Progenitor cell of endocrine pancreas (in vitro differentiated cells): Measurements from ENCODE around the gene NFIB. TPM values are rescaled to one million over a fixed set of nuclear protein-coding genes. Genes with fewer than 3 reads are reported as not detected.

Source experiments
- DNase-seq: peaks from one replicate; pipeline ENCODE4 v3.0.0; 2021; ENCODE audit warnings: low spot score; ENCODE audit not compliant: unreplicated experiment
- H3K27ac Mint-ChIP-seq: 2 replicates; pipeline ENCODE4 v1.8.0; 2021; ENCODE audit warnings: mild to moderate bottlenecking, moderate library complexity, mixed read lengths
- H3K27me3 Mint-ChIP-seq: 2 replicates; pipeline ENCODE4 v1.8.0; 2021; ENCODE audit warnings: mixed read lengths
- H3K36me3 Mint-ChIP-seq: 2 replicates; pipeline ENCODE4 v1.8.0; 2022; ENCODE audit warnings: mixed read lengths; ENCODE audit not compliant: insufficient read depth
- H3K4me1 Mint-ChIP-seq: 2 replicates; pipeline ENCODE4 v1.8.0; 2021; ENCODE audit warnings: low read depth, mixed read lengths
- H3K4me3 Mint-ChIP-seq: 2 replicates; pipeline ENCODE4 v1.8.0; 2021; ENCODE audit warnings: low read depth, mild to moderate bottlenecking, moderate library complexity, mixed read lengths
- H3K9me3 Mint-ChIP-seq: 2 replicates; pipeline ENCODE4 v1.8.0; 2021; ENCODE audit warnings: low read depth, mixed read lengths
- CTCF ChIP-seq: fragments of 200-600 bp; sonication (generic); IDR thresholded peaks from one replicate; pipeline ENCODE4 v1.5.0; 2021; ENCODE audit warnings: antibody characterized with exemption, mild to moderate bottlenecking; ENCODE audit not compliant: unreplicated experiment
- total RNA-seq: library from RNA; stranded (reverse); gene quantifications from 2 replicates; pipeline ENCODE4 v1.2.1, GENCODE V29; 2021

NFIB gene
- total RNA-seq, 1 donor from 2014 or later = 15.5 TPM

DNA sequence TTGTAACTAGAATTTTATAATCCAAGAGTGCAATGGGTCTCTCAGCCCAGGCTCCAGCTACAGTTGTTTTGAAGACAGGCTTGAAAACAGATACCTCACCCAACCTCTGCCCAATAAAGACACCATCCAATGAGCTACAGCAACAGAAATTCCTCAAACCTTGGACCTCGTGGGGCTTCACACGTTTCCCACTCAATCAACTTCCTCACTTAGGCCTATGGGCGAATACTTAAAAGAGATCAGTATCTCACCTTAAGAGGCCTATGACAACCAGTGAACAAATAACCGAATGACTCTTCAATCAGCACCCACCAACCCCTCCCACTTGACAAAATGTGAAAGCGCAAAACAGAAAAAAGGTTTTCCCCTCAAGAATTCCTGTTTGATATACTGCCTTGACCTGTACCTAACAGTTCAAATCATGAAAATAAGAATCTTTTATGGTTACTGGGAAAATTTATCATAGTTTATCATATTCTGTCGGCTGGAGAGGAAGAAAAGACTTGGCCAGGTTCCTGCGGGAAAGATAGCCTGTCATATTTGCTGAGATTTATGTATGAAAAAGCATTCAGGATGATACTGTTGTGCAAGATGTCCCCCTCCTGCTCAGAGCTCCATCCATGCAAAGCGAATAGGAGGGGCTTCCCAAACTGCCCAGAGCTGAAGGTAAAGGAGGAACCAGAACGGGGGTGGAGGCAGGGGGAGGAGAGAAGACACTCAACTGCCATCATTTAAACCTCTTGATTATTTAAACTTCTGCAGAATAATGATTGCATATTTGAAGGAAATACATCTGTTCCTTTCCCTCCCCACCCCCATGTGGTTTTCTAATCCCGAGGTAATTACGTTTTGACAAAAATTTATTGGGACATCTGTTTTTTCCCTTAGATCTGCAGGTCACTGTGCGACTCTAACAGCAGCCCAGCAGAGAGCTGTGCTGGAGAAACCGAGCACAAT lies 256.3 kb downstream of the NFIB start:
- Mint-ChIP-seq H3K9me3 (no peaks in the 10 kb centered on the region), H3K36me3 (no peaks in the 10 kb centered on the region), H3K27me3 (no peaks in the 10 kb centered on the region), H3K4me3 (no peak overlapping the region), H3K27ac (no peak overlapping the region), H3K4me1 (no peaks in the 10 kb centered on the region)
- no peak for DNase-seq
- TF ChIP-seq CTCF = no peak

- Mint-ChIP-seq H3K4me3 (no peak overlapping the region), H3K9me3 (no peaks in the 10 kb centered on the region), H3K36me3 (no peaks in the 10 kb centered on the region), H3K27me3 (no peaks in the 10 kb centered on the region), H3K4me1 (peaks cover 3% of the 10 kb centered on the region), H3K27ac (no peak overlapping the region)
- DNase-seq = no peak
- no peak for TF ChIP-seq CTCF
Observed at GRCh38 chr9:14056316-14056861, 257.6 kb downstream of the NFIB start.

- no peak overlapping the region for H3K27ac Mint-ChIP-seq
- no peaks in the 10 kb centered on the region for H3K27me3 Mint-ChIP-seq
- H3K36me3 Mint-ChIP-seq = no peaks in the 10 kb centered on the region
- no peak for DNase-seq
- TF ChIP-seq CTCF = no peak
- H3K4me3 Mint-ChIP-seq = no peak overlapping the region
- H3K4me1 Mint-ChIP-seq = peaks cover 3% of the 10 kb centered on the region
- no peaks in the 10 kb centered on the region for H3K9me3 Mint-ChIP-seq
Observed at GRCh38 chr9:14054096-14054495, 259.8 kb downstream of the NFIB start.

- Mint-ChIP-seq H3K36me3 (no peaks in the 10 kb centered on the region), H3K27ac (no peak overlapping the region), H3K4me3 (no peak overlapping the region), H3K9me3 (no peaks in the 10 kb centered on the region), H3K27me3 (no peaks in the 10 kb centered on the region), H3K4me1 (peaks cover 3% of the 10 kb centered on the region)
- DNase-seq = no peak
- TF ChIP-seq CTCF = no peak
Observed at GRCh38 chr9:14052359-14052758, 261.6 kb downstream of the NFIB start.

- no peak for DNase-seq
- no peak for TF ChIP-seq CTCF
- Mint-ChIP-seq H3K9me3 (no peaks in the 10 kb centered on the region), H3K4me1 (peaks cover 3% of the 10 kb centered on the region), H3K4me3 (no peak overlapping the region), H3K27ac (no peak overlapping the region), H3K36me3 (no peaks in the 10 kb centered on the region), H3K27me3 (no peaks in the 10 kb centered on the region)
Observed at GRCh38 chr9:14051419-14051818, 262.5 kb downstream of the NFIB start.
